Measurements from ENCODE around the gene MKI67.

The MKI67 gene

GRCh38 chr10:128084364-128084763 lies 41.9 kb downstream of the MKI67 start:
- Histone ChIP-seq H3K4me3 (ENCODE audit: low read depth in 1 of 2, low read length in 1 of 2) (no peak overlapping the region), H3K36me3 (peaks cover 74% of the 10 kb centered on the region), H3K4me1 (ENCODE audit: control insufficient read depth in 1 of 2, insufficient read depth in 1 of 2, low read depth in 1 of 2, low read length in 1 of 2) (no peaks in the 10 kb centered on the region), H3K9me3 (peaks cover 6% of the 10 kb centered on the region), H3K27ac (peak overlapping the region; percentile 15), H3K27me3 (peaks cover 6% of the 10 kb centered on the region)
- TF ChIP-seq CTCF (IDR thresholded peaks at IDR 0.05), result no peak

GRCh38 chr10:128083191-128083895 lies 42.9 kb downstream of the MKI67 start:
- TF ChIP-seq CTCF (IDR thresholded peaks at IDR 0.05), result no peak
- Histone ChIP-seq H3K36me3 (peaks cover 84% of the 10 kb centered on the region), H3K4me1 (ENCODE audit: control insufficient read depth in 1 of 2, insufficient read depth in 1 of 2, low read depth in 1 of 2, low read length in 1 of 2) (no peaks in the 10 kb centered on the region), H3K9me3 (peaks cover 6% of the 10 kb centered on the region), H3K27me3 (no peaks in the 10 kb centered on the region), H3K27ac (peak overlapping the region; percentile 7), H3K4me3 (ENCODE audit: low read depth in 1 of 2, low read length in 1 of 2) (no peak overlapping the region)

DNA sequence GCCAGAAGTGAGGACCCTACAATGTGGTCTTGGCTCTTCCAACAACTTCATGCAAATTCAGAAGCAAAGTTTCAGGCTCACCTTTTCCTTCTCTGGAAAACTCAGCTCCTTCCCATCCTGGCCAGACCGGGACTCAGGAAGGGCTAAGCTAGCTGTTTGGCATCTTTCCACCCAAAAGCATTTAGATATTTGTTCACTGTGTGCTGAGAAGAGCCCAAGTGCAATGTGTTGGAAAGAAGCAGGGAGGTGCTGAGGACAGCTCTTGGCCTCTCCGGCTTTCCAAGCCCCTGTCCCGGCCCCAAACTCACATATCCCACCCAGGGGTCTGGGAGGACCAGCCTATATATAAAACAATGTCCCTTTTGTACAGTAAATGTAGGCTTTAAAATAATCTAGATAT lies 44.5 kb downstream of the MKI67 start:
- peaks cover 100% of the 10 kb centered on the region for H3K36me3 ChIP-seq
- H3K27ac ChIP-seq, result peak overlapping the region; percentile 54
- no peaks in the 10 kb centered on the region for H3K27me3 ChIP-seq
- no peak for TF ChIP-seq CTCF (IDR thresholded peaks at IDR 0.05)
- no peak overlapping the region for H3K4me3 ChIP-seq (ENCODE audit: low read depth in 1 of 2, low read length in 1 of 2)
- H3K9me3 ChIP-seq, result peaks cover 16% of the 10 kb centered on the region
- no peaks in the 10 kb centered on the region for H3K4me1 ChIP-seq (ENCODE audit: control insufficient read depth in 1 of 2, insufficient read depth in 1 of 2, low read depth in 1 of 2, low read length in 1 of 2)

DNA sequence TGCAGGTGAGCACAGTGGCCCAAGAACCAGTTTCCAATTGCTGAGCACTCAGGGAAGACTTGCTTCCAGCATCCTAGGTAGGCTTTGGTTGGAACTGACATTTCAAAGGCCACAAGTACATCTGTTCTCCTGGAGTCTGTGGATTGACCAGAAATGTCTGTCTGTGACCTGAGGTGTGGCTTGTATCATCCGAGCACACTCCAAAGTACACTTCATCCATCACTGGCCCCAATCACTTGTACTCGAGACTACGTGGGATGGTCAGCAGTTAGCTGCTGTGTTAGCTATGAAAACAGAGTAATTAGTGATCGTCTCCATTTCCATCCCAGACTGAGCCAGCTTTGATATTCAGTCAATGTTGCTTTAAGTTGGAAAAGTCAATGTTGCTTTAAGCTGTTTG lies 45.0 kb downstream of the MKI67 start:
- no peaks in the 10 kb centered on the region for H3K27me3 ChIP-seq
- H3K9me3 ChIP-seq, result peaks cover 17% of the 10 kb centered on the region
- no peak overlapping the region for H3K4me3 ChIP-seq (ENCODE audit: low read depth in 1 of 2, low read length in 1 of 2)
- H3K4me1 ChIP-seq (ENCODE audit: control insufficient read depth in 1 of 2, insufficient read depth in 1 of 2, low read depth in 1 of 2, low read length in 1 of 2), result no peaks in the 10 kb centered on the region
- peaks cover 100% of the 10 kb centered on the region for H3K36me3 ChIP-seq
- H3K27ac ChIP-seq, result peak overlapping the region; percentile 54
- no peak for TF ChIP-seq CTCF (IDR thresholded peaks at IDR 0.05)

GRCh38 chr10:128080641-128081040 lies 45.6 kb downstream of the MKI67 start:
- Histone ChIP-seq H3K4me3 (ENCODE audit: low read depth in 1 of 2, low read length in 1 of 2) (no peak overlapping the region), H3K36me3 (peaks cover 100% of the 10 kb centered on the region), H3K4me1 (ENCODE audit: control insufficient read depth in 1 of 2, insufficient read depth in 1 of 2, low read depth in 1 of 2, low read length in 1 of 2) (no peaks in the 10 kb centered on the region), H3K27me3 (no peaks in the 10 kb centered on the region), H3K9me3 (peaks cover 17% of the 10 kb centered on the region), H3K27ac (peak overlapping the region; percentile 54)
- no peak for TF ChIP-seq CTCF (IDR thresholded peaks at IDR 0.05)
